Measurements from ENCODE around the gene RASGRP1.
"Not testable (repeated sequence)": the region's sequence is repeated elsewhere in the genome, so short reads cannot be mapped to it uniquely, and the experiment has no call there.

The RASGRP1 gene

GRCh38 chr15:38587214-38587613, 22.6 kb upstream of the RASGRP1 start:
- H3K27ac Mint-ChIP-seq, result no peak overlapping the region
- TF ChIP-seq CTCF (IDR thresholded peaks at IDR 0.05; ENCODE audit: unreplicated experiment in 3 of 3), result no peak
- no peaks in the 10 kb centered on the region for H3K27me3 Mint-ChIP-seq (ENCODE audit: low read depth)
- H3K4me3 Mint-ChIP-seq, result no peak overlapping the region
- no peaks in the 10 kb centered on the region for H3K36me3 Mint-ChIP-seq (ENCODE audit: low read depth)
- H3K4me1 Mint-ChIP-seq, result no peaks in the 10 kb centered on the region
- peaks cover 21% of the 10 kb centered on the region for H3K9me3 Mint-ChIP-seq

- H3K9me3 Mint-ChIP-seq, result peaks cover 26% of the 10 kb centered on the region
- not testable (repeated sequence) for H3K36me3 Mint-ChIP-seq (ENCODE audit: low read depth); H3K4me3 Mint-ChIP-seq; H3K27me3 Mint-ChIP-seq (ENCODE audit: low read depth); H3K27ac Mint-ChIP-seq; H3K4me1 Mint-ChIP-seq
These were observed 21.4 kb upstream of the RASGRP1 start for GRCh38 chr15:38586005-38586404.

GRCh38 chr15:38578626-38579025, 14.0 kb upstream of the RASGRP1 start:
- no peaks in the 10 kb centered on the region for H3K4me1 Mint-ChIP-seq
- TF ChIP-seq CTCF (IDR thresholded peaks at IDR 0.05; ENCODE audit: unreplicated experiment in 3 of 3), result no peak
- peaks cover 5% of the 10 kb centered on the region for H3K36me3 Mint-ChIP-seq (ENCODE audit: low read depth)
- H3K4me3 Mint-ChIP-seq, result no peak overlapping the region
- peaks cover 24% of the 10 kb centered on the region for H3K9me3 Mint-ChIP-seq
- H3K27me3 Mint-ChIP-seq (ENCODE audit: low read depth), result peaks cover 3% of the 10 kb centered on the region
- H3K27ac Mint-ChIP-seq, result no peak overlapping the region

- H3K27me3 Mint-ChIP-seq (ENCODE audit: low read depth), result peaks cover 3% of the 10 kb centered on the region
- peaks cover 5% of the 10 kb centered on the region for H3K36me3 Mint-ChIP-seq (ENCODE audit: low read depth)
- H3K4me3 Mint-ChIP-seq, result no peak overlapping the region
- no peaks in the 10 kb centered on the region for H3K4me1 Mint-ChIP-seq
- no peak for TF ChIP-seq CTCF (IDR thresholded peaks at IDR 0.05; ENCODE audit: unreplicated experiment in 3 of 3)
- peaks cover 15% of the 10 kb centered on the region for H3K9me3 Mint-ChIP-seq
- H3K27ac Mint-ChIP-seq, result no peak overlapping the region
These were observed 12.9 kb upstream of the RASGRP1 start for GRCh38 chr15:38577424-38577987.

GRCh38 chr15:38576837-38577236, 12.2 kb upstream of the RASGRP1 start:
- no peaks in the 10 kb centered on the region for H3K4me1 Mint-ChIP-seq
- peaks cover 14% of the 10 kb centered on the region for H3K9me3 Mint-ChIP-seq
- H3K36me3 Mint-ChIP-seq (ENCODE audit: low read depth), result peaks cover 1% of the 10 kb centered on the region
- peaks cover 7% of the 10 kb centered on the region for H3K27me3 Mint-ChIP-seq (ENCODE audit: low read depth)
- H3K27ac Mint-ChIP-seq, result no peak overlapping the region
- no peak for TF ChIP-seq CTCF (IDR thresholded peaks at IDR 0.05; ENCODE audit: unreplicated experiment in 3 of 3)
- no peak overlapping the region for H3K4me3 Mint-ChIP-seq

GRCh38 chr15:38576261-38576660, 11.6 kb upstream of the RASGRP1 start:
- Mint-ChIP-seq H3K9me3 (peaks cover 14% of the 10 kb centered on the region), H3K27me3 (ENCODE audit: low read depth) (peaks cover 7% of the 10 kb centered on the region), H3K4me3 (no peak overlapping the region), H3K4me1 (no peaks in the 10 kb centered on the region), H3K27ac (no peak overlapping the region), H3K36me3 (ENCODE audit: low read depth) (no peaks in the 10 kb centered on the region)
- no peak for TF ChIP-seq CTCF (IDR thresholded peaks at IDR 0.05; ENCODE audit: unreplicated experiment in 3 of 3)
